H1 (cell line): ENCODE measurements around the gene ACHE. TPM values are rescaled to one million over a fixed set of nuclear protein-coding genes. Genes with fewer than 3 reads are reported as not detected.

ENCODE experiments used
- microRNA-seq, 2 experiments: library from miRNA; unstranded; fragments of <30 nt; microRNA quantifications; one replicate each; pipeline versions ENCODE4 to v1.2.0, GENCODE V29; 2016 to 2020; ENCODE audit warnings: borderline microRNAs expressed in 2 of 2, borderline number of aligned reads in 2 of 2, borderline replicate concordance in 1 of 2
- polyA plus RNA-seq, 7 experiments: library from polyadenylated mRNA; depleted of rRNA in 3 of 7; stranded (reverse) in 5 of 7; unstranded in 2 of 7; fragments of >200 nt in 5 of 7; fragments of 200-250 nt in 2 of 7; gene quantifications; 1 replicate in 5 of 7; 2 replicates in 1 of 7; 4 replicates in 1 of 7; pipeline versions ENCODE4 v1.2.1 to v1.2.3, GENCODE V29; 2011 to 2013; ENCODE audit warnings: missing spikeins in 2 of 7, mixed read lengths in 2 of 7
- small RNA-seq: library from polyadenylated mRNA; stranded (forward); fragments of <200 nt; extraction: miRNeasy Mini kit (QIAGEN cat#:217004); gene quantifications from one replicate; pipeline ENCODE3, GENCODE V24; 2013; ENCODE audit not compliant: insufficient read depth
- total RNA-seq: library from RNA; stranded (reverse); fragmentation: NEBNext Ultra II Directional; extraction: Animal tissue kit (Norgen Biotek cat#: 25700); gene quantifications from 2 replicates; pipeline ENCODE4 v1.2.1, GENCODE V29; 2021

Gene ACHE
- total and polyA plus RNA-seq, 2 of the 8 experiments (the other 6 are each of a cell fraction or from before 2014, with no cell fraction given) = 1.4 to 4.3 TPM

Small RNA genes lying within 50 kb of the gene (microRNA-seq; reads per million reads assigned to microRNA genes)
- gene MIR6875 = 0 to 0.20 reads per million in 2 experiments

Small RNA genes lying within 50 kb of the gene (small RNA-seq; reads per million reads assigned to genes)
- gene RN7SL549P (not detected), gene RPS29P15 (not detected)

Other genes starting within 250 kb of the ACHE start
- 1.7 and 2.1 TPM in 2 replicates for gene ACTL6B, start 239.4 kb downstream of the ACHE start, total RNA-seq
- gene ACTL6B, start 239.4 kb downstream of the ACHE start, polyA plus RNA-seq (2011; rRNA removed) = 4.5 and 4.6 TPM in 2 replicates
- 157 and 160 TPM in 2 replicates for gene GNB2, start 222.1 kb downstream of the ACHE start, total RNA-seq
- 260 and 351 TPM in 2 replicates for gene GNB2, start 222.1 kb downstream of the ACHE start, polyA plus RNA-seq (2011; rRNA removed)
- gene GIGYF1, start 201.6 kb downstream of the ACHE start, total RNA-seq = 95.0 and 99.3 TPM in 2 replicates
- gene GIGYF1, start 201.6 kb downstream of the ACHE start, polyA plus RNA-seq (2011; rRNA removed) = 24.1 and 44.8 TPM in 2 replicates
- gene POP7, start 189.8 kb downstream of the ACHE start, total RNA-seq = 92.5 and 96.7 TPM in 2 replicates
- 135 and 205 TPM in 2 replicates for gene POP7, start 189.8 kb downstream of the ACHE start, polyA plus RNA-seq (2011; rRNA removed)
- gene EPO, start 175.4 kb downstream of the ACHE start, total RNA-seq = 0.48 and 0.95 TPM in 2 replicates
- 0.42 and 0.67 TPM in 2 replicates for gene EPO, start 175.4 kb downstream of the ACHE start, polyA plus RNA-seq (2011; rRNA removed)
- gene ZAN, start 162.3 kb downstream of the ACHE start, total RNA-seq = 0.04 TPM in 1 of 2 replicates, not detected in the other
- 0.02 and 0.05 TPM in 2 replicates for gene ZAN, start 162.3 kb downstream of the ACHE start, polyA plus RNA-seq (2011; rRNA removed)
- 113 and 122 TPM in 2 replicates for gene EPHB4, start 68.4 kb downstream of the ACHE start, total RNA-seq
- 85.0 and 141 TPM in 2 replicates for gene EPHB4, start 68.4 kb downstream of the ACHE start, polyA plus RNA-seq (2011; rRNA removed)
- 40.1 and 40.7 TPM in 2 replicates for gene SLC12A9, start 43.2 kb downstream of the ACHE start, total RNA-seq
- gene SLC12A9, start 43.2 kb downstream of the ACHE start, polyA plus RNA-seq (2011; rRNA removed) = 31.4 and 54.0 TPM in 2 replicates
- gene TRIP6, start 28.5 kb downstream of the ACHE start, total RNA-seq = 103 and 109 TPM in 2 replicates
- 88.4 and 112 TPM in 2 replicates for gene TRIP6, start 28.5 kb downstream of the ACHE start, polyA plus RNA-seq (2011; rRNA removed)
- 237 and 239 TPM in 2 replicates for gene SRRT, start 20.8 kb downstream of the ACHE start, total RNA-seq
- 66.7 and 103 TPM in 2 replicates for gene SRRT, start 20.8 kb downstream of the ACHE start, polyA plus RNA-seq (2011; rRNA removed)
- gene UFSP1, start 6.2 kb downstream of the ACHE start, total RNA-seq = 4.3 and 4.8 TPM in 2 replicates
- gene UFSP1, start 6.2 kb downstream of the ACHE start, polyA plus RNA-seq (2011; rRNA removed) = 1.6 and 2.1 TPM in 2 replicates
- 43.9 and 44.6 TPM in 2 replicates for gene MUC3A, start 53.6 kb upstream of the ACHE start, total RNA-seq
- gene MUC3A, start 53.6 kb upstream of the ACHE start, polyA plus RNA-seq (2011; rRNA removed) = 15.4 and 27.2 TPM in 2 replicates
- gene MUC12, start 73.7 kb upstream of the ACHE start, total RNA-seq = 7.0 and 7.7 TPM in 2 replicates
- gene MUC12, start 73.7 kb upstream of the ACHE start, polyA plus RNA-seq (2011; rRNA removed) = 13.5 and 16.2 TPM in 2 replicates
- not detected in 2 replicates for gene MUC17, start 124.2 kb upstream of the ACHE start, total RNA-seq
- gene MUC17, start 124.2 kb upstream of the ACHE start, polyA plus RNA-seq (2011; rRNA removed) = 0.02 TPM in 2 replicates
- 17.5 and 18.8 TPM in 2 replicates for gene TRIM56, start 189.6 kb upstream of the ACHE start, total RNA-seq
- 2.0 and 3.4 TPM in 2 replicates for gene TRIM56, start 189.6 kb upstream of the ACHE start, polyA plus RNA-seq (2011; rRNA removed)
- 5.6 and 6.8 TPM in 2 replicates for gene SERPINE1, start 231.2 kb upstream of the ACHE start, total RNA-seq
- gene SERPINE1, start 231.2 kb upstream of the ACHE start, polyA plus RNA-seq (2011; rRNA removed) = 3.7 and 3.8 TPM in 2 replicates